ENCODE results near the gene PLCB4. TPM values are rescaled to one million over a fixed set of nuclear protein-coding genes. Genes with fewer than 3 reads are reported as not detected.

The PLCB4 gene
- total and polyA plus RNA-seq, 7 experiments from 2014 or later = 0.05 to 0.09 TPM; not detected in 5

DNA sequence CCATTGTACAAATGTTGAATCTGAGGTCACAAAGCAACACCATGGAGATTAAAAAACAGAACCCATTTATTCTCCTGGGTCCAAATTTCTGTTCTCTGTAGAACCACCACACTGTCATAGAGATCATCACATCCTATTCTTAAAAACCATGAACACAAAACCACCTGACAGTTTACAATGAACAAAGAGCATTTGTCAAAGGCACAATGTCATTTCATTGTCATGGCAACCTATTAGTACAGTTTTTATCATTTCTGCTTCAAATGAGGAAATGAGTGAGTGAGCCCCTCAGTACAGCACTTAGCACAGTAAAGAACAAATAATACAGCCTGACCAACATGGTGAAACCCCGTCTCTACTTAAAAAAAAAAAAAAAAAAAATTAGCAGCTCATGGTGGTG is 422.4 kb downstream of the PLCB4 start:
- intact Hi-C loops (cut with micrococcal nuclease) = no loop called here
- CTCF ChIA-PET = no interaction called here

DNA sequence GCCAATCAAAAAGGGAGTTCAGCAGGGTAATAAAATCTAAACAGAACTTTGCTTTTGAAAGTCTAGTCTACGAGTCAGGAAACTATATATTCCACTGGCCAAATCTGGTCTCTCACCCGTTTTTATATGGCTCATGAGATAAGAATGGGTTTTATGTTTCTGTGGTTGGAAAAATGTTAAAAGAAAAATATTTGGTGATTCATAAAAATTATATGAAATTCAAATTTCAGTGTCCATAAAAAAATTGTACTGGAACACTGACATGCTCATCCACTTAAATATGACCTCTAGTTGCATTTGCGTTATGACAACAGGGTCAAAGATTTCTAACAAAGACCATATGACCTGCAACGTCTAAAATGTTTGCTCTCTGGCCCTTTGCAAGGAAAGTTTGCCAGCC is 423.2 kb downstream of the PLCB4 start:
- Mint-ChIP-seq H3K27ac (no peak overlapping the region), H3K36me3 (no peaks in the 10 kb centered on the region), H3K27me3 (peaks cover 0 to 4% (median 0%) of the 10 kb centered on the region in 5 donors), H3K4me1 (peaks cover 0 to 2% (median 0%) of the 10 kb centered on the region in 7 donors), H3K4me3 (no peak overlapping the region), H3K9me3 (peaks cover 0 to 17% (median 6%) of the 10 kb centered on the region in 11 donors)
- POLR2A ChIA-PET = no interaction called here
- intact Hi-C loops (cut with micrococcal nuclease) = no loop called here
- no peak overlapping the region for H3K27ac ChIP-seq (ENCODE audit: low read depth, low read length)
- CTCF ChIA-PET = no interaction called here
- H3K27me3 ChIP-seq (ENCODE audit: control insufficient read depth in 2 of 2, insufficient read depth in 2 of 2, low read length in 2 of 2) = no peaks in the 10 kb centered on the region
- no peak overlapping the region for H3K4me3 ChIP-seq (ENCODE audit: low read length)
- H3K9me3 ChIP-seq (ENCODE audit: control insufficient read depth in 2 of 3, low read length in 3 of 3) = no peaks in the 10 kb centered on the region
- no peaks in the 10 kb centered on the region for H3K36me3 ChIP-seq (ENCODE audit: control insufficient read depth in 2 of 3, insufficient read depth in 3 of 3, low read length in 3 of 3)
- H3K4me1 ChIP-seq (ENCODE audit: control insufficient read depth in 2 of 2, insufficient read depth in 2 of 2, low read length in 2 of 2) = no peaks in the 10 kb centered on the region
- DNase-seq (no peak), ATAC-seq (no peak)

More for the DNA sequence above, 422.4 kb downstream of the PLCB4 start:
- H3K4me3 ChIP-seq (ENCODE audit: low read length) = no peak overlapping the region
- H3K9me3 Mint-ChIP-seq = peaks cover 0 to 17% (median 6%) of the 10 kb centered on the region in 11 donors
- no peaks in the 10 kb centered on the region for H3K36me3 Mint-ChIP-seq
- peaks cover 0 to 2% (median 0%) of the 10 kb centered on the region in 7 donors for H3K4me1 Mint-ChIP-seq
- POLR2A ChIA-PET = no interaction called here
- no peaks in the 10 kb centered on the region for H3K36me3 ChIP-seq (ENCODE audit: control insufficient read depth in 2 of 3, insufficient read depth in 3 of 3, low read length in 3 of 3)
- no peaks in the 10 kb centered on the region for H3K4me1 ChIP-seq (ENCODE audit: control insufficient read depth in 2 of 2, insufficient read depth in 2 of 2, low read length in 2 of 2)
- no peaks in the 10 kb centered on the region for H3K27me3 ChIP-seq (ENCODE audit: control insufficient read depth in 2 of 2, insufficient read depth in 2 of 2, low read length in 2 of 2)
- DNase-seq = no peak
- no peaks in the 10 kb centered on the region for H3K9me3 ChIP-seq (ENCODE audit: control insufficient read depth in 2 of 3, low read length in 3 of 3)
- no peak overlapping the region for H3K27ac Mint-ChIP-seq
- peaks cover 0 to 4% (median 0%) of the 10 kb centered on the region in 5 donors for H3K27me3 Mint-ChIP-seq
- no peak overlapping the region for H3K4me3 Mint-ChIP-seq
- H3K27ac ChIP-seq (ENCODE audit: low read depth, low read length) = no peak overlapping the region
- peak; percentile 60 for ATAC-seq

DNA sequence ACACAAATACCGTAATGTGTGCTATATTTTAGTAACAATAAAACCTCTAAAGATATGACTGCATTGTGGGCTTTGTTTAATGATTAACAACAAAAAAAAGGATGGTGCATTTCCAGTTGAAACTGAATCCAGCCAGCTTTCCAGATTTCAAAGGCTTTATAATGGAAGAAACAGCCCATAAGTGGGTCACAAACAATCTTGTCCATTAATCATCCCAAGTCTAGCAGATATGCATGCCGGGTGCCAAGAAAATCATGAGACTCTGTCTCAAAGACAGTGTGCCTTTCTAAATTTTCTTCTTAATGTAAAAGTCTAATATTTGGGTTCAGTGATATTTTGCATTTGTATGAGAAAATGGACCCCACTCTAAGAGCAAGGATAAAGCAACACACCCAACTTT is 424.9 kb downstream of the PLCB4 start:
- H3K4me3 ChIP-seq (ENCODE audit: low read length) = no peak overlapping the region
- no peaks in the 10 kb centered on the region for H3K27me3 ChIP-seq (ENCODE audit: control insufficient read depth in 2 of 2, insufficient read depth in 2 of 2, low read length in 2 of 2)
- H3K4me1 Mint-ChIP-seq = peaks cover 0 to 2% (median 0%) of the 10 kb centered on the region in 7 donors
- POLR2A ChIA-PET = no interaction called here
- no peaks in the 10 kb centered on the region for H3K9me3 ChIP-seq (ENCODE audit: control insufficient read depth in 2 of 3, low read length in 3 of 3)
- no peak overlapping the region for H3K27ac Mint-ChIP-seq
- no peaks in the 10 kb centered on the region for H3K36me3 ChIP-seq (ENCODE audit: control insufficient read depth in 2 of 3, insufficient read depth in 3 of 3, low read length in 3 of 3)
- intact Hi-C loops (cut with micrococcal nuclease) = no loop called here
- DNase-seq (no peak), ATAC-seq (no peak)
- H3K27me3 Mint-ChIP-seq = peaks cover 0 to 4% (median 0%) of the 10 kb centered on the region in 5 donors
- H3K4me1 ChIP-seq (ENCODE audit: control insufficient read depth in 2 of 2, insufficient read depth in 2 of 2, low read length in 2 of 2) = no peaks in the 10 kb centered on the region
- H3K27ac ChIP-seq (ENCODE audit: low read depth, low read length) = no peak overlapping the region
- CTCF ChIA-PET = no interaction called here
- peaks cover 0 to 4% (median 0%) of the 10 kb centered on the region in 5 donors for H3K36me3 Mint-ChIP-seq
- H3K9me3 Mint-ChIP-seq = peaks cover 0 to 20% (median 6%) of the 10 kb centered on the region in 11 donors
- no peak overlapping the region for H3K4me3 Mint-ChIP-seq

DNA sequence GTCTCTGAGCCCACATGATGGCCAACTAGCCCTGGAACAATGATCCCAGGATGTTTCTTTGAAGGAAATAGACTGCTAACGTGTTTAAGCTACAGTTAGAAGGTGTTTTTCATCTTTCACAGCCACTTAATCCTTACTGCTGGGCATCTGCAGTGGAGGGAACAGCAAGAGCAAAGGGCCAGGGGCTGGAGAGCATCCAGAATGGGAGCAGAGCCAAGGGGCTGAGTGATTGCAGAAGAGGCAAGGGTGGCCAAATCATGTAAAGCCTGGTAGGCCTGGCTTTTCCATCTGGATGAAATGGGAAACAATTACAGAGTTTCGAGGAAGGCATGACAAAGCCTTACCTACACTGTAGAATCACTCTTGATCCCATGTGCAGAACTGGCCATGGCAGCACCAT is 426.8 kb downstream of the PLCB4 start:
- no peak for ATAC-seq
- H3K9me3 Mint-ChIP-seq = peaks cover 0 to 20% (median 5%) of the 10 kb centered on the region in 11 donors
- H3K27me3 Mint-ChIP-seq = no peaks in the 10 kb centered on the region
- Histone ChIP-seq H3K36me3 (ENCODE audit: control insufficient read depth in 2 of 3, insufficient read depth in 3 of 3, low read length in 3 of 3) (no peaks in the 10 kb centered on the region), H3K4me1 (ENCODE audit: control insufficient read depth in 2 of 2, insufficient read depth in 2 of 2, low read length in 2 of 2) (no peaks in the 10 kb centered on the region), H3K27ac (ENCODE audit: low read depth, low read length) (no peak overlapping the region), H3K27me3 (ENCODE audit: control insufficient read depth in 2 of 2, insufficient read depth in 2 of 2, low read length in 2 of 2) (no peaks in the 10 kb centered on the region), H3K9me3 (ENCODE audit: control insufficient read depth in 2 of 3, low read length in 3 of 3) (no peaks in the 10 kb centered on the region), H3K4me3 (ENCODE audit: low read length) (no peak overlapping the region)
- H3K36me3 Mint-ChIP-seq = peaks cover 0 to 4% (median 0%) of the 10 kb centered on the region in 5 donors
- no peak for DNase-seq
- POLR2A ChIA-PET = no interaction called here
- H3K27ac Mint-ChIP-seq = no peak overlapping the region
- H3K4me1 Mint-ChIP-seq = peaks cover 0 to 2% (median 0%) of the 10 kb centered on the region in 7 donors
- CTCF ChIA-PET = no interaction called here
- intact Hi-C loops (cut with micrococcal nuclease) = no loop called here
- H3K4me3 Mint-ChIP-seq = no peak overlapping the region

DNA sequence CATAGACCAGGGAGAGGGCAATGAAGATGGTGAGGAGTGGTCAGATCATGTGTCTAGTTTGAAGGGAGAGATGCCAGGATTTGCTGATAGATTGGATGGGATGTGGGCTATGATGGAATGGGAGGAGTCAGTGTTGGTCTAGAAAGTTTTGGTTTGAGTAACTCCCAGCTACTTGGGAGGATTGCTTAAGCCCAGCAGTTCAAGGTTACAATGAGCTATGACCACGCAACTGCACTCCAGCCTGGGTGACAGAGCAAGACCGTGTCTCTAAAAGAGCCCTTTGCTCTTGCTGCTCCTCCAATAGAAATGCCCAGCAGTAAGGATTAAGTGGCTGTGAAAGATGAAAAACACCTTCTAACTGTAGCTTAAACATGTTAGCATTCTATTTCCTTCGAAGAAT is 427.3 kb downstream of the PLCB4 start:
- H3K9me3 Mint-ChIP-seq = peaks cover 0 to 20% (median 5%) of the 10 kb centered on the region in 11 donors
- Histone ChIP-seq H3K36me3 (ENCODE audit: control insufficient read depth in 2 of 3, insufficient read depth in 3 of 3, low read length in 3 of 3) (no peaks in the 10 kb centered on the region), H3K9me3 (ENCODE audit: control insufficient read depth in 2 of 3, low read length in 3 of 3) (no peaks in the 10 kb centered on the region), H3K4me1 (ENCODE audit: control insufficient read depth in 2 of 2, insufficient read depth in 2 of 2, low read length in 2 of 2) (no peaks in the 10 kb centered on the region), H3K27ac (ENCODE audit: low read depth, low read length) (no peak overlapping the region), H3K4me3 (ENCODE audit: low read length) (no peak overlapping the region), H3K27me3 (ENCODE audit: control insufficient read depth in 2 of 2, insufficient read depth in 2 of 2, low read length in 2 of 2) (no peaks in the 10 kb centered on the region)
- CTCF ChIA-PET = no interaction called here
- H3K27ac Mint-ChIP-seq = no peak overlapping the region
- H3K27me3 Mint-ChIP-seq = no peaks in the 10 kb centered on the region
- ATAC-seq (peak; percentile 35), DNase-seq (no peak)
- H3K36me3 Mint-ChIP-seq = peaks cover 0 to 4% (median 0%) of the 10 kb centered on the region in 5 donors
- intact Hi-C loops (cut with micrococcal nuclease) = no loop called here
- peaks cover 0 to 2% (median 0%) of the 10 kb centered on the region in 7 donors for H3K4me1 Mint-ChIP-seq
- no peak overlapping the region for H3K4me3 Mint-ChIP-seq
- POLR2A ChIA-PET = no interaction called here

DNA sequence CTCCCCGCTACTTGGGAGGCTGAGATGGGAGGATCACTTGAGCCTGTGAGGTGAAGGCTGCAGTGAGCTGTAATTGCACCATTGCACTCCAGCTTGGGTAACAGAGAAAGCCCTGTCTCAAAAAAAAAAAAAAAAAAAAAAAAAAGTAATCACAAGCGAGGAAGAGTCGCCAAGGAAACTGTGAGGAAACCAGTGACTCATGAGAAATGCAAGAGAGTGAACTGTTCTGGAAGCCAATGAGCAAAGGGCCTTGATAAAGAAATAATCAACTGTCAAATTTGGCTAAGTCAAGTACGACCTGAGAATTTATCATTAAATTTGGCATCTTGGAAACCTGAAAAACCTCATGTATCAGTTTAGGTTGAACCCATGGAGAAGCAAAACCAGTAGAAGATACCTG is 429.4 kb downstream of the PLCB4 start:
- no peak overlapping the region for H3K27ac Mint-ChIP-seq
- ChIA-PET CTCF (no interaction called here), POLR2A (no interaction called here)
- H3K27me3 Mint-ChIP-seq = no peaks in the 10 kb centered on the region
- no peak overlapping the region for H3K27ac ChIP-seq (ENCODE audit: low read depth, low read length)
- H3K27me3 ChIP-seq (ENCODE audit: control insufficient read depth in 2 of 2, insufficient read depth in 2 of 2, low read length in 2 of 2) = no peaks in the 10 kb centered on the region
- no peaks in the 10 kb centered on the region for H3K36me3 ChIP-seq (ENCODE audit: control insufficient read depth in 2 of 3, insufficient read depth in 3 of 3, low read length in 3 of 3)
- no peak overlapping the region for H3K4me3 ChIP-seq (ENCODE audit: low read length)
- ATAC-seq = no peak
- H3K9me3 ChIP-seq (ENCODE audit: control insufficient read depth in 2 of 3, low read length in 3 of 3) = no peaks in the 10 kb centered on the region
- no peak overlapping the region for H3K4me3 Mint-ChIP-seq
- H3K9me3 Mint-ChIP-seq = peaks cover 0 to 20% (median 6%) of the 10 kb centered on the region in 11 donors
- no peak for DNase-seq
- H3K4me1 Mint-ChIP-seq = peaks cover 0 to 2% (median 0%) of the 10 kb centered on the region in 7 donors
- H3K36me3 Mint-ChIP-seq = peaks cover 0 to 4% (median 0%) of the 10 kb centered on the region in 5 donors
- intact Hi-C loops (cut with micrococcal nuclease) = no loop called here
- no peaks in the 10 kb centered on the region for H3K4me1 ChIP-seq (ENCODE audit: control insufficient read depth in 2 of 2, insufficient read depth in 2 of 2, low read length in 2 of 2)

DNA sequence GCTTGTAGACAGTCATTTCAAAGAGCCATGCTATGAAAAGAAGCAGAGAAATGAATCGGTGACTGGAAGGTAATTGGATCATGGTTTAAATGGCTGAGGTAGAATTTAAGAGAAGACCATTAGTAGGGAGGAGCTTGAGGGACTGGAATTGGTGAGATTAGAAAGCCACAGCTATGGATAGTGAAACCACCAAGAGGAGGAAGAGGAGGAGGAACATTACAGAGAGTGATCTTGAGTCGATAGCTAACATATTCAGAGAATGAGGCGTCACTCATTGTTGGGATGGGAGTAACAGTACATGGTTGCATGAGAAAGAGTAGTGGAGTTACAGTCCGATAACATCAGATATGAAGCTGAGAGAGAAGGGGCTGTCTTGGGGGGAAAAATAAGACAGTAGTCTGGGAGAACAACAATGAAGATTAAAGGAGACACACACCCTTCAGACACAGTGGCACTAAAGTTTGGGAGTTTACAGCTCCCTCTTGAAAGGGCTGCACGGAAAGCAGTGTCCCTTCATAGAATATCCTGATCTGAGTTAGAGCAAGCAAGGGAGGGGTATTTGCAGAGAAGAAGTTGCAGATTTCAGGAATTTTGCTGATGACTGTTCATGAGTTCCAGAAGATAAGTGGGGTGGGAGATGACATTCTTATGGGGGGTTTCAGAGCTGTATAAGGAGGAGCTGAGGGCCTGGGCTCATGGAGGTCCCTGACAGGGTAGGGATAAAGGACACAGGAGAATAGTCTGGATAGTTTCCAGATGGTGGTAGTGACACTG is 430.4 kb downstream of the PLCB4 start:
- intact Hi-C loops (cut with micrococcal nuclease) = no loop called here
- DNase-seq (no peak), ATAC-seq (no peak)
- Histone ChIP-seq H3K4me1 (ENCODE audit: control insufficient read depth in 2 of 2, insufficient read depth in 2 of 2, low read length in 2 of 2) (no peaks in the 10 kb centered on the region), H3K4me3 (ENCODE audit: low read length) (no peak overlapping the region), H3K36me3 (ENCODE audit: control insufficient read depth in 2 of 3, insufficient read depth in 3 of 3, low read length in 3 of 3) (no peaks in the 10 kb centered on the region), H3K9me3 (ENCODE audit: control insufficient read depth in 2 of 3, low read length in 3 of 3) (no peaks in the 10 kb centered on the region), H3K27ac (ENCODE audit: low read depth, low read length) (no peak overlapping the region), H3K27me3 (ENCODE audit: control insufficient read depth in 2 of 2, insufficient read depth in 2 of 2, low read length in 2 of 2) (no peaks in the 10 kb centered on the region)
- no peak overlapping the region for H3K4me3 Mint-ChIP-seq
- peaks cover 0 to 4% (median 0%) of the 10 kb centered on the region in 7 donors for H3K4me1 Mint-ChIP-seq
- CTCF ChIA-PET = no interaction called here
- POLR2A ChIA-PET = no interaction called here
- peaks cover 0 to 20% (median 6%) of the 10 kb centered on the region in 11 donors for H3K9me3 Mint-ChIP-seq
- H3K27me3 Mint-ChIP-seq = peaks cover 0 to 6% (median 0%) of the 10 kb centered on the region in 5 donors
- H3K36me3 Mint-ChIP-seq = peaks cover 0 to 4% (median 0%) of the 10 kb centered on the region in 5 donors
- H3K27ac Mint-ChIP-seq = no peak overlapping the region

Data from naive thymus-derived CD4-positive, alpha-beta T cell (primary cell).